ENCODE measurements around the gene RAB17.

RAB17 gene

DNA sequence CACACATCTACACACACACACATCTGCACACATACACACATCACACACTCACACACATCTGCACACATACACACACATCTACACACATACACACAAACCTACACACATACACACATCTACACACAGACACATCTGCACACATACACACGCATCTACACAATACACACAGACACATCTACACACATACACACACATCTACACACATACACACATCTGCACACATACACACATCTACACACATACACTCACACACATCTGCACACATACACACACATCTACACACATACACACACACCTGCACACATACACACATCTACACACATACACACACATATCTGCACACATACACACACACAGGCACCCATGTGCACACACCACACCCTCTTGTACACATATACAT is 24.6 kb downstream of the RAB17 start:
- Histone ChIP-seq H3K9ac (no peak overlapping the region), H3K36me3 (ENCODE audit: control insufficient read depth, insufficient read depth, low read length) (no peaks in the 10 kb centered on the region), H3K27ac (no peak overlapping the region), H3K4me3 (ENCODE audit: low read depth, low read length) (no peak overlapping the region), H3K79me2 (no peaks in the 10 kb centered on the region), H3K4me1 (no peaks in the 10 kb centered on the region), H2AFZ (no peak overlapping the region), H3K9me3 (ENCODE audit: control insufficient read depth, low read length) (no peaks in the 10 kb centered on the region), H3K4me2 (ENCODE audit: low read length) (no peak overlapping the region), H3K27me3 (ENCODE audit: control insufficient read depth, insufficient read depth, low read length) (no peaks in the 10 kb centered on the region)
- no peak for TF ChIP-seq CTCF (IDR thresholded peaks at IDR 0.05)

DNA sequence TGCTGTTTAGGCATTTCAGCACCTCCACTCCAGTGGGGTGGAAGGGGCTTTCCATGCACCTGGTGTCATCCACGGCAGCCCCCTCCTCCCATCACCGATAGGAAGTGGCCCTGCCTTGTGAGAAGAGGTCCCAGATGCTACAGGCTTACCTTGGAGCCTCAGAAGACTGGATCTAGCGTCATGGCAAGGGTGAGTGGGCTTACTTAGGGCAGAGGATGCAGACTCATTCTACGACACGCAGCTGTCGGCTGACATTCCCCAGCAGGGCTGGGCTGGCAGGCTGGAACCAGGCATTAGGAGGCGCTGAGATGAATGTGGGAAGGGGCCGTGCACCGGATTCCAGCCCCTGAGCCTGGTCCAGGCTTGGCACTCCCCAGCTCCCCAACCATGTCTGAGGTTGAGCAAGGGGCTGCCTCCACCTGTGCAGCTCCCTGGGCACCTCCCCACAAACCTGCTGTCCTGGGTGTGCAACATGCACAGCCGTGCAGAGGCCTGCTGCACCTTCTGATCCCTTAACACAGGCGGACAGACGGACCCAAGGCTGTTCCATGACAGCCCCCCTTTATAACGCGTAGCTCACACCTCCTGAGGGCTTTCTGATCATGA is 25.9 kb downstream of the RAB17 start:
- Histone ChIP-seq H3K4me3 (ENCODE audit: low read depth, low read length) (no peak overlapping the region), H3K79me2 (no peaks in the 10 kb centered on the region), H3K27ac (no peak overlapping the region), H3K36me3 (ENCODE audit: control insufficient read depth, insufficient read depth, low read length) (no peaks in the 10 kb centered on the region), H3K4me1 (no peaks in the 10 kb centered on the region), H3K4me2 (ENCODE audit: low read length) (no peak overlapping the region), H2AFZ (no peak overlapping the region), H3K27me3 (ENCODE audit: control insufficient read depth, insufficient read depth, low read length) (no peaks in the 10 kb centered on the region), H3K9me3 (ENCODE audit: control insufficient read depth, low read length) (no peaks in the 10 kb centered on the region), H3K9ac (no peak overlapping the region)
- no peak for TF ChIP-seq CTCF (IDR thresholded peaks at IDR 0.05)

DNA sequence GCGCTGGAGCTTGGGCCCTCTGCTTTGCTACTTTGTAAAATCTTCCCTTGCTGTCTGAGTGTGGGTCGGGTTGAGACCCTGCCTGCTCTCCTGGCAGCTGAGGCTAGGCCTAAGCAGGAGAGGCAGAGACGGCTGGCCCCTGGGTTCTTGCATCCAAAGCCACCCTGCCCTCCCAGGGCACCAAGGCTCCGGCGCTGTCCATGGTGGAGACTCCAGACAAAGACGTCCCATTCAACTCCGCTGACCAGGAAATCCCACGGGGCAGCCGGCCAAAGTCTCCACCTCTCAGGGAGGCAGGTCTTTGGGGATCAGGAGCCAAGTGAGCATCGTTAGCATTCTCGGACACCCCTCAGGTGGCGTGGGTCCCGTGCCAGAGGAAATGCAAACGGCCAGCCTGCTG is 26.7 kb downstream of the RAB17 start:
- Histone ChIP-seq H3K36me3 (ENCODE audit: control insufficient read depth, insufficient read depth, low read length) (no peaks in the 10 kb centered on the region), H3K79me2 (no peaks in the 10 kb centered on the region), H3K27ac (no peak overlapping the region), H3K27me3 (ENCODE audit: control insufficient read depth, insufficient read depth, low read length) (no peaks in the 10 kb centered on the region), H3K4me1 (no peaks in the 10 kb centered on the region), H2AFZ (no peak overlapping the region), H3K4me2 (ENCODE audit: low read length) (no peak overlapping the region), H3K4me3 (ENCODE audit: low read depth, low read length) (no peak overlapping the region), H3K9ac (no peak overlapping the region), H3K9me3 (ENCODE audit: control insufficient read depth, low read length) (no peaks in the 10 kb centered on the region)
- TF ChIP-seq CTCF (IDR thresholded peaks at IDR 0.05), result no peak

- Histone ChIP-seq H3K4me1 (no peaks in the 10 kb centered on the region), H3K9ac (no peak overlapping the region), H3K9me3 (ENCODE audit: control insufficient read depth, low read length) (no peaks in the 10 kb centered on the region), H3K79me2 (no peaks in the 10 kb centered on the region), H2AFZ (no peak overlapping the region), H3K36me3 (ENCODE audit: control insufficient read depth, insufficient read depth, low read length) (no peaks in the 10 kb centered on the region), H3K4me3 (ENCODE audit: low read depth, low read length) (no peak overlapping the region), H3K27me3 (ENCODE audit: control insufficient read depth, insufficient read depth, low read length) (no peaks in the 10 kb centered on the region), H3K4me2 (ENCODE audit: low read length) (no peak overlapping the region), H3K27ac (no peak overlapping the region)
- TF ChIP-seq CTCF (IDR thresholded peaks at IDR 0.05), result no peak
These were observed 29.3 kb downstream of the RAB17 start for GRCh38 chr2:237561221-237561620.

DNA sequence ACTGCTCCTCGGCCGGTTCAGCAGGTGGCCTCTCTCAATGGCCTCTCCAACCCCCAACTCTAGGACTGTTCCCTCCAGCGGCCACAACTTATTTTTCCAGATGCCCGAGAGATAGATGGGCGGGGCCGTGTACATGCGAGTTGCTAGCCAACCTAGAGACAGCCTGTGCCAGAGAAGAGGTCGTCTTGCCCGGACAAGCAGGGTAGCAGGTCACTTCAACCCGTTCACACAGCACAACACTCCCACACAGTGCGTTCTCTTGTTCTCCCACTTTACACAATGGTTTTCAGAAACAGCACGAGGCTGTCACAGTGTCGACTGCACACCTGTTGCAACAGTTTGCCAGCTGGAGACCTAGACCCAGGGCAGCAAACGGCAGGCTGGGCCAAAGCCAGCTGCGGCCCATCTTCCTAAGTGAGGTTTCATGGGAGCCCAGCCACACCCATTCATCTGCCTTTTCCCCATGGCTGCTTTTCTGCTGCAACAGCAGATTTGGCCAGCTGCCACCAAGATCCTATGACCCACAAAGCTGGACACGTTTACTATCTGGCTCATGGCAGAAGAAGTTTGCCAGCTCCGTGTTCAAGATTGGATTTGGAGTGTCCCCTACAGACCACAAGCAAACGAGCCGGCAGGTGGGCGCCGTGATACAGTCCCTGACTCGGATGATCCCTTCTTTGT is 31.4 kb downstream of the RAB17 start:
- Histone ChIP-seq H3K4me3 (ENCODE audit: low read depth, low read length) (no peak overlapping the region), H3K9me3 (ENCODE audit: control insufficient read depth, low read length) (no peaks in the 10 kb centered on the region), H3K4me1 (no peaks in the 10 kb centered on the region), H3K4me2 (ENCODE audit: low read length) (no peak overlapping the region), H3K36me3 (ENCODE audit: control insufficient read depth, insufficient read depth, low read length) (no peaks in the 10 kb centered on the region), H3K9ac (no peak overlapping the region), H2AFZ (no peak overlapping the region), H3K79me2 (no peaks in the 10 kb centered on the region), H3K27me3 (ENCODE audit: control insufficient read depth, insufficient read depth, low read length) (no peaks in the 10 kb centered on the region), H3K27ac (no peak overlapping the region)
- no peak for TF ChIP-seq CTCF (IDR thresholded peaks at IDR 0.05)

Data from parathyroid adenoma (tissue), 2 donors.